Kidney glomerular epithelial cell (primary cell): ENCODE measurements around the gene HTR3D.
"Not testable (repeated sequence)": the region's sequence is repeated elsewhere in the genome, so short reads cannot be mapped to it uniquely, and the experiment has no call there.

Experiments
- DNase-seq: peaks from one replicate; lab custom pipeline; 2025; lab: John Stamatoyannopoulos, UW

Gene HTR3D

DNA sequence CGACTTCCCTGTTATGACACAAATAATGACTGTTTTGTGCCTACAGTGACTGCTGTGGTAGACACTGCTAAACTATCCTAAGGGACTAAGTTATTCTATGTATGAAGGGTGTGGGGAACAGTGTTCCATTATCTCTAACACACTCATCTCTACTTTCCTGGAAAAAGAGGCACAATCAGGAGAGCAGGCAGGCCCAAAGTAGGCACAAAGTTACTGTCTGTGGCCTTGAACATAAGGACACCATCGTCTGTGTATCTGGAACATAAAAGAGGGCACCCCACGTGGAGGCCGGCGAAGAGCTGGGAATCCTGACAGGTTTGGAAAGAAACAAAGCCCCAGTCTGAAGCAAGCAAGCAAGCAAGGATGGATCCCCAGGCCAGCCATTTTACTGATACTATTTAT lies 15.4 kb upstream of the HTR3D start:
- DNase-seq, result no peak

GRCh38 chr3:184016811-184017671 lies 14.5 kb upstream of the HTR3D start:
- peak; percentile 29 for DNase-seq

DNA sequence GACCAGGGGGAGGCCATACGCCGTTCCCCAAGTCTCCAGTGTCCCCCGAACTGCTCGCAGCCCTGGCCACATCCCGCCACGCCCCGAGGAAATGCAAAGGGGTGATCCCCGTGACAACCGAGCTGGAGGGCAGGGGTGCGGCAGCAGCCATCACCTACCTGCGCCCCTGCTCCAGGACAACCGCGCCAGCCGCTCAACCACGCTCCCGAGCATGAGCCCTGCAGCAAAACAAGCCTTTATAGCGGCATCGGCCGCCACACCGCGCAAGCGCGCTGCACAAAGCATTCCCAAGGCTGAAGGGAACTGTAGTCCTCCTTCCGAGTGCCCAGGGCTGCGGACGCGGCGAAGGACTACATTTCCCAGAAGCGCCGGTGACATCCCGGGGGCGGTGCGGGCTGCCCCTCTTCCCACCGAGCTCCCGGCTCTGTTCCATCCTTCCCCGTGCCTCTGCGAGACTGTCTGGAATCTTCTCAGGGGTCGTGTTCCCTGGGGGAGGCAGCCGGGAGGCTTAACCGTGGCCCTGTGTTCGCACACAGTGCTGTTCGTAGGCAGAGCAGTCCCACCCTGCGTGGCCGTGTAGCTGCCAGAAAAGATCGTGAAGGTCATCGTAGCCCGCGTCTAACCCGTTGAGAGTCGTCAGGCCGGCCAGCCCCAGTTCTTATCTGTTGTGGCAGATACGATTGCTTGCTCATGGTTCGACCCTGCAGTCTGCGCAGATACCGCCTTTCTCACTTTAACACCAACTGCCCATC lies 13.7 kb upstream of the HTR3D start, which contains the start of gene ABCC5:
ABCC5 (minus strand) TSS at position 213 of the 752 bp plus-strand sequence. CDS start 3,492 bp downstream, outside the sequence.
- DNase-seq, result peak; percentile 86

GRCh38 chr3:184018424-184018973 lies 13.0 kb upstream of the HTR3D start:
- DNase-seq, result no peak

DNA sequence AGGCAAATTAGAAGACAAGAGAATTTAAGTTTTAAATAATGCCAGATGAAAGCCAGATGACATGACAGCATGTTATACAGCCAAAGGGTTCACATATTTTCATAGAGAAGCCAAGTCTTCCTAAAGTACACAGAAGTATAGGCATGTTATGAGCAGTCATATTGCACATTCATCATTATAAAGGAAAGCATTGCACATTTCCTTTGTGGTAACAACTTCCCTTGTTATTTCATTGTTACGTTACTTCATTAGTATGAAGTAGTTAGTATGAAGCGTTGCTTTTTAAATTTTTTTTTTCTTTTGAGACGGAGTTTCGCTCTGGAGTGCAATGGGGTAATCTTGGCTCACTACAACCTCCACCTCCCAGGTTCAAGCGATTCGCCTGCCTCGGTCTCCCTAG lies 9.2 kb upstream of the HTR3D start:
- DNase-seq, result no peak

DNA sequence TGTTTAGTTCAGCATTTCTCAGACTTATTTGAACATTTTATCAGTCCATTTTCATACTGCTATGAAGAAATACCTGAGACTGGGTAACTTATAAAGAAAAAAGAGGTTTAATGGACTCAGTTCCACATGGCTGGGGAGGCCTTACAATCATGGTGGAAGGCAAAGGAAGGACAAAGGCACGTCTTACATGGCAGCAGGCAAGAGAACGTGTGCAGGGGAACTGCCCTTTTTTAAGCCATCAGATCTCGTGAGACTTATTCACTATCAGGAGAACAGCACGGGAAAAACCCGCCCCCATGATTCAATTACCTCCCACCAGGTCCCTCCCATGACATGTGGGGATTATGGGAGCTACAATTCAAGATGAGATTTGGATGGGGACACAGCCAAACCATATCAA lies 6.3 kb upstream of the HTR3D start:
- not testable (repeated sequence) for DNase-seq

GRCh38 chr3:184028275-184028890 lies 3.2 kb upstream of the HTR3D start:
- DNase-seq, result not testable (repeated sequence)

DNA sequence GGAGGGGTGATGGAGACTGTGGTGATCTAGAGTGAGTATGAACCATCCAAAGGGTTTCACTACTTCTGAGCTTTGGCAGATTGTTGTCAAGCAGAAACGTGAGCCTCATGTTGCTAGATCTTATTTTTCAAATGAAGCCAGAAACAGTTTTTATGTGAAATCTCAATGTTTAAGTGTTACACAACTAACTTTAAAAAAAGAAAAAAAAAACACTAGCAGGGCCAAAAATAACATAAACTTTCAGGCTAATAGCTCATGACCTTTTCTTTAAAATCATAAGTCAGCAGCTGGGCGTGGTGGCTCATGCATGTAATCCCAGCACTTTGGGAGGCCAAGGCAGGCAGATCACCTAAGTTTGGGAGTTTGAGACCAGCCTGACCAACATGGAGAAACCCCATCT lies 2.1 kb upstream of the HTR3D start:
- DNase-seq, result no peak

DNA sequence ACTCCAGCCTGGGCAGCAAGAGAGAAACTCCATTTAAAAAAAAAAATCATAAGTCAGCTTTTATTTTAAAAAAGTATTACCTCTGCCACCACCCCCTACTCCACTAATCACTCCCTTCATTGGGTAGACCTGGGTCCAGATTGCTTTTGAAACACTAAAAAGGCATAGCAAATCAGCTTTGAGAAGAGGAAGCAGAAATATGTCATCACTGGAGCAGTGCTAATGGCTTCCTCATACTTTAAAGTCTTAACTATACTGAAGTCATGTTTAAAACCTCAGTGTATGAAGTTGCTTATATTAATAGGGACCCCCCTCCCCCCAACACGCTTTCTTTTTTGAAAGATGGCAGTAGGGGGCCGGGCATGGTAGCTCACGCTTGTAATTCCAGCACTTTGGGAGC lies 1.0 kb upstream of the HTR3D start:
- DNase-seq, result no peak

GRCh38 chr3:184037816-184038215 lies 6.3 kb downstream of the HTR3D start:
- no peak for DNase-seq

DNA sequence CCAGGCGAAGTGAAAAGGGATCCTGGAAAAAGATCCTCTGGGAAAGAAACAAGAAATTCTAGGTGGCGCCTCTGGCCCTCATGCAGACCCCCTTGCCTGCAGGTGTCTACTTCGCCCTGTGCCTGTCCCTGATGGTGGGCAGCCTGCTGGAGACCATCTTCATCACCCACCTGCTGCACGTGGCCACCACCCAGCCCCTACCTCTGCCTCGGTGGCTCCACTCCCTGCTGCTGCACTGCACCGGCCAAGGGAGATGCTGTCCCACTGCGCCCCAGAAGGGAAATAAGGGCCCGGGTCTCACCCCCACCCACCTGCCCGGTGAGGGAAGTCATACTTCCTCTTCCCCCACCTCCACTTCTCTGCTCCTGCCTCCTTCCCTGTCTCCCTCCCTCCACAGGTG lies 6.8 kb downstream of the HTR3D start:
- not testable (repeated sequence) for DNase-seq

GRCh38 chr3:184039414-184039813 lies 7.9 kb downstream of the HTR3D start:
- DNase-seq, result no peak

DNA sequence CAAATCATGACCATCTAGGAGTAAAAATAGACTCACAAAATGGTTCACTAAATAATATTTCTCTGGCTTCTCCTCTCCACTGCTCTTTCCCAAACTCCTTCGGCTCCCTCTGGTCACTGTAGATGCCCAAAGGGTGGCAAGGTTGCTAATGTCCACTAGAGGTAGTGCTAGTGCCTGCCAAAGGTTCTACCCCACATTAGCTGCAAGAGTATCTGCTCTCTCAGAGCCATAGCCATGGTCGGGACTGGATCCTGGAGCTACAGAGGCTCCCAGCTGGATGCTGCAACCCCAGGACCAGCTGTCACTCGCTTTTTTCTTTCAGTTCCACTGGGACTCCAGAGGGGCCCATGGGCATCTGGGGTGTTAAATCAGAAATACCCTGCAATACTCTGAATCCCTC lies 8.5 kb downstream of the HTR3D start:
- no peak for DNase-seq

GRCh38 chr3:184042617-184043016 lies 11.1 kb downstream of the HTR3D start:
- DNase-seq, result no peak

GRCh38 chr3:184045995-184046394 lies 14.5 kb downstream of the HTR3D start:
- no peak for DNase-seq

- no peak for DNase-seq
These were observed 18.8 kb downstream of the HTR3D start for GRCh38 chr3:184050217-184050847.

DNA sequence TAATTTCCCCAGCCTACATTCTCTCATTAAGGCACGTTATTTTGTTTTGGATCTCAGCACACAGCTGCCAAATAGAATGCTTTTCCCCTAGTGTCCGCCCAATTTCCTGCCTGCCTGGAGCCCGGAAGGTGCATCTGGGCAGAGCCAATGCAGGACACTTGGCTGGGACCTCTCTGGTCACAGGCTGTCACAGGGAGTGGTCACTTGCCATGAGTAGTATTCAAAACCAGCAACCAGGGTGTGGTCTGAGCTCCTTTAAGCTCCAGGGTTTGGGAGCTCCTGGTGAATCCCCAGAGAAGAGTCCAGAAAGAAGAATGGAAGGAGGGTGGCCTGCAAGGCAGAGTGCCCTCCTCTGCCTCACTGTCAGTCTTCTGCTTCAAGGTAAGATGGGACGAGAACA lies 21.2 kb downstream of the HTR3D start, which contains the start of gene HTR3C:
HTR3C (plus strand) TSS at position 281 of the 400 bp plus-strand sequence; CDS start at position 315, 34 bp downstream.
- DNase-seq, result no peak

- DNase-seq, result no peak
These were observed 26.5 kb downstream of the HTR3D start for GRCh38 chr3:184058029-184058428.

- no peak for DNase-seq
These were observed 27.9 kb downstream of the HTR3D start for GRCh38 chr3:184059424-184059823.

DNA sequence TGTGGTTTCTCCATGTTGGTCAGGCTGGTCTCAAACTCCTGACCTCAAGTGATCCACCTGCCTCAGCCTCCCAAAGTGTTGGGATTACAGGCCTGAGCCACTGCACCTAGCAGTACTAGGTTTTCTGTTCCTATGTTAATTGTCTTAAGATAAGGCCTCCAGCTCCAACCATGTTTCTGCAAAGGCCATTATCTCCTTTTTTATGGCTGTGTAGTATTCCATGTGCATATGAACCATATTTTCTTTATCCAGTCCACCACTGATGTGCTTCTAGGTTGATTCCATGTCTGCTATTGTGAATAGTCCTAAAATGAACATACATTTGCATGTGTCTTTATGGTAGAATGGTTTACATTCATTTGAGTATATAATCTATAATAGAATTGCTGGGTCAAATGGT lies 31.1 kb downstream of the HTR3D start:
- DNase-seq, result no peak

- DNase-seq, result no peak
These were observed 34.7 kb downstream of the HTR3D start for GRCh38 chr3:184066211-184066610.

- no peak for DNase-seq
These were observed 36.1 kb downstream of the HTR3D start for GRCh38 chr3:184067573-184068055.
